DOHH2 (cell line): Measurements from ENCODE around the gene ALK.

ENCODE experiments used
- H3F3A ChIP-seq: fragments of 200-600 bp; sonication (generic), shearing (Covaris generic); 2 replicates; pipeline ENCODE4 v1.6.0; 2016; ENCODE audit warnings: antibody characterized with exemption, mild to moderate bottlenecking; ENCODE audit not compliant: control insufficient read depth, insufficient read depth
- H3K27ac ChIP-seq: fragments of 200-600 bp; sonication (generic); 2 replicates; pipeline ENCODE4 v1.5.1; 2014; ENCODE audit warnings: low read depth, mild to moderate bottlenecking, low read length, moderate library complexity
- H3K27me3 ChIP-seq: fragments of 200-600 bp; sonication (generic); 2 replicates; pipeline ENCODE4 v1.6.1; 2014; ENCODE audit warnings: mild to moderate bottlenecking, low read length, mixed read lengths; ENCODE audit not compliant: control insufficient read depth
- H3K36me3 ChIP-seq: fragments of 200-600 bp; sonication (generic); 2 replicates; pipeline ENCODE4 v1.6.1; 2014; ENCODE audit warnings: mild to moderate bottlenecking, low read length, moderate library complexity, mixed read lengths; ENCODE audit not compliant: control insufficient read depth
- H3K4me1 ChIP-seq: fragments of 200-600 bp; sonication (generic); 2 replicates; pipeline ENCODE4 v1.6.1; 2014; ENCODE audit warnings: mild to moderate bottlenecking, low read length, mixed read lengths; ENCODE audit not compliant: control insufficient read depth
- H3K4me2 ChIP-seq: fragments of 200-600 bp; sonication (generic); 2 replicates; pipeline ENCODE4 v1.6.0; 2014; ENCODE audit warnings: mild to moderate bottlenecking, low read length, moderate library complexity
- H3K4me3 ChIP-seq: fragments of 200-600 bp; sonication (generic); 2 replicates; pipeline ENCODE4 v1.5.1; 2014; ENCODE audit warnings: mild to moderate bottlenecking, low read length, mixed read lengths
- H3K79me2 ChIP-seq: fragments of 200-600 bp; sonication (generic); 2 replicates; pipeline ENCODE4 v1.6.1; 2014; ENCODE audit warnings: mild to moderate bottlenecking, low read length, mixed read lengths; ENCODE audit not compliant: control insufficient read depth
- H3K9me2 ChIP-seq: fragments of 200-600 bp; sonication (generic); replicated peaks from 2 replicates; pipeline ENCODE4 v1.6.1; 2014; ENCODE audit warnings: mild to moderate bottlenecking, low read length, mixed read lengths; ENCODE audit not compliant: control insufficient read depth
- H3K9me3 ChIP-seq: fragments of 200-600 bp; sonication (generic); 2 replicates; pipeline ENCODE4 v1.6.1; 2014; ENCODE audit warnings: antibody characterized with exemption, low read length, mixed read lengths; ENCODE audit not compliant: control insufficient read depth, insufficient read depth
- H4K20me1 ChIP-seq: fragments of 200-600 bp; sonication (generic); 2 replicates; pipeline ENCODE4 v1.6.0; 2014; ENCODE audit warnings: low read depth, mild to moderate bottlenecking, antibody characterized with exemption, low read length, moderate library complexity; ENCODE audit not compliant: control insufficient read depth, insufficient read depth
- CTCF ChIP-seq: fragments of 200-600 bp; sonication (generic); IDR thresholded peaks from one replicate; pipeline ENCODE4 v1.5.1; 2014; ENCODE audit warnings: antibody characterized with exemption, mild to moderate bottlenecking, low read depth, low read length; ENCODE audit not compliant: poor library complexity, severe bottlenecking
- EZH2phosphoT487 ChIP-seq: fragments of 200-600 bp; sonication (generic); IDR thresholded peaks from 2 replicates; pipeline ENCODE4 v1.6.1; 2017; ENCODE audit warnings: borderline replicate concordance, mild to moderate bottlenecking, antibody characterized with exemption, low read length, moderate library complexity, mixed read lengths

The ALK gene

GRCh38 chr2:29872870-29873269 lies 48.5 kb downstream of the ALK start:
- H3K9me3 ChIP-seq: no peaks in the 10 kb centered on the region
- H3K4me1 ChIP-seq: no peaks in the 10 kb centered on the region
- H3K27ac ChIP-seq: no peak overlapping the region
- no peaks in the 10 kb centered on the region for H3K36me3 ChIP-seq
- H3K4me3 ChIP-seq: no peak overlapping the region
- H3F3A ChIP-seq: no peaks in the 10 kb centered on the region
- H4K20me1 ChIP-seq: no peaks in the 10 kb centered on the region
- no peak overlapping the region for H3K4me2 ChIP-seq
- H3K9me2 ChIP-seq: no peaks in the 10 kb centered on the region; the same call in 1 of the 2 replicates
- no peaks in the 10 kb centered on the region for H3K79me2 ChIP-seq
- TF ChIP-seq CTCF (no peak), EZH2phosphoT487 (no peak)
- no peaks in the 10 kb centered on the region for H3K27me3 ChIP-seq

GRCh38 chr2:29871541-29871940 lies 49.8 kb downstream of the ALK start:
- Histone ChIP-seq H3K4me3 (no peak overlapping the region), H3K9me3 (no peaks in the 10 kb centered on the region), H3F3A (no peaks in the 10 kb centered on the region), H3K27ac (no peak overlapping the region), H4K20me1 (no peaks in the 10 kb centered on the region), H3K4me2 (no peak overlapping the region), H3K36me3 (no peaks in the 10 kb centered on the region), H3K9me2 (no peaks in the 10 kb centered on the region), H3K79me2 (no peaks in the 10 kb centered on the region), H3K27me3 (no peaks in the 10 kb centered on the region), H3K4me1 (no peaks in the 10 kb centered on the region)
- no peak for TF ChIP-seq CTCF

- H3K4me1 ChIP-seq: no peaks in the 10 kb centered on the region
- H3K36me3 ChIP-seq: no peaks in the 10 kb centered on the region
- H3K4me3 ChIP-seq: no peak overlapping the region
- H3K27ac ChIP-seq: no peak overlapping the region
- no peak overlapping the region for H3K4me2 ChIP-seq
- no peaks in the 10 kb centered on the region for H3K79me2 ChIP-seq
- no peak for TF ChIP-seq CTCF
- TF ChIP-seq EZH2phosphoT487: no peak
- no peaks in the 10 kb centered on the region for H3K9me2 ChIP-seq
- no peaks in the 10 kb centered on the region for H3F3A ChIP-seq
- no peaks in the 10 kb centered on the region for H4K20me1 ChIP-seq
- no peaks in the 10 kb centered on the region for H3K27me3 ChIP-seq
- H3K9me3 ChIP-seq: no peaks in the 10 kb centered on the region
Measured at GRCh38 chr2:29865512-29865911, 55.9 kb downstream of the ALK start.

GRCh38 chr2:29864988-29865387 lies 56.4 kb downstream of the ALK start:
- Histone ChIP-seq H3F3A (no peaks in the 10 kb centered on the region), H3K36me3 (no peaks in the 10 kb centered on the region), H4K20me1 (no peaks in the 10 kb centered on the region), H3K4me3 (no peak overlapping the region), H3K4me1 (no peaks in the 10 kb centered on the region), H3K9me2 (no peaks in the 10 kb centered on the region), H3K27me3 (no peaks in the 10 kb centered on the region), H3K4me2 (no peak overlapping the region), H3K9me3 (no peaks in the 10 kb centered on the region), H3K79me2 (no peaks in the 10 kb centered on the region), H3K27ac (no peak overlapping the region)
- no peak for TF ChIP-seq CTCF
- no peak for TF ChIP-seq EZH2phosphoT487
